IPS-18c (cell line): ENCODE measurements around the gene EXT2.

Experiments
- H3K4me3 ChIP-seq: 2 replicates; pipeline ENCODE4 v1.7.0; 2013; ENCODE audit warnings: low read depth, mild to moderate bottlenecking, low read length, moderate library complexity; ENCODE audit not compliant: insufficient read depth
- H3K9me3 ChIP-seq: one replicate; pipeline ENCODE4 v1.6.1; 2013; ENCODE audit warnings: mild to moderate bottlenecking, low read length, moderate library complexity; ENCODE audit not compliant: control insufficient read depth, insufficient read depth

EXT2 gene

GRCh38 chr11:44258839-44259420 lies 163.5 kb downstream of the EXT2 start:
- Histone ChIP-seq H3K4me3 (no peak overlapping the region), H3K9me3 (no peaks in the 10 kb centered on the region)

DNA sequence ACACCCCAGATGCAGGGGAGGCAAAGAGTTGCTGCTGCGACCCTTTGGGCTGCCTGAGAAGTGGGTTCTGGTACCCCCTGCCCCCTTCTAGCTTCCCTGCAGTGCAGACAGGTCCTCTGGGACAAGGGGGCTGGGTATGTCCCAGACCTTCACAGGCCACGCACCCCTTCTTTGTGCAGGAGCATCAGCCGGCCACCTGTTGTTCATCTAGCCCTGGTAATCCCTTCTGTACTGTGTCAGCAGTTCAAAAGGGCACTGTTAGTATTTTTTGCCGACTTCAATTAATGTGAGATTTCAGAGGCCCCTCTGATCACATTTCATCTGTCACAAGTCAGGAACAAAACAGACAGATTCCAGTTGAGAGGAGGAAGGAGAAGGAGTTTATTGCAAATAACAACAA lies 164.6 kb downstream of the EXT2 start:
- Histone ChIP-seq H3K4me3 (no peak overlapping the region), H3K9me3 (no peaks in the 10 kb centered on the region)

- no peak overlapping the region for H3K4me3 ChIP-seq
- no peaks in the 10 kb centered on the region for H3K9me3 ChIP-seq
Measured at GRCh38 chr11:44261800-44262591, 166.5 kb downstream of the EXT2 start.

GRCh38 chr11:44263738-44264437 lies 168.4 kb downstream of the EXT2 start:
- Histone ChIP-seq H3K4me3 (no peak overlapping the region), H3K9me3 (no peaks in the 10 kb centered on the region)

DNA sequence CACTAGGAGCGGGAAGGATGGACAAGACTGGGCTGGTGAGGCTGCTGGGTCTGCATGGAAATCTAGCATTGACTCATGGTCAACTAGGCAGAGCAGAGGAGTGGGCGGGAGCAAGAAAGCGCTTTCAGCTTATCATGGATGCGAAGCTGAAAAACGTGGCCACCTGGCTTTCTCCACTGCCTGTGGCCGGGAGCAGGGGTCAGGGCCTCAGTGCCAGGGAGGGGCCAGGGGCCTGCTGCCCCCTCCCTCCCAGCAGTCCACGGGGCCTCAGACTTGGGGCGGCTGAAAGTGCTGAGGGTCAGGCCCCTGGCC lies 168.9 kb downstream of the EXT2 start:
- Histone ChIP-seq H3K9me3 (no peaks in the 10 kb centered on the region), H3K4me3 (no peak overlapping the region)

- H3K9me3 ChIP-seq, result no peaks in the 10 kb centered on the region
- H3K4me3 ChIP-seq, result no peak overlapping the region
Measured at GRCh38 chr11:44264761-44265160, 169.3 kb downstream of the EXT2 start.

GRCh38 chr11:44266056-44266780 lies 170.7 kb downstream of the EXT2 start:
- no peaks in the 10 kb centered on the region for H3K9me3 ChIP-seq
- no peak overlapping the region; the same call in 1 of the 2 replicates for H3K4me3 ChIP-seq

DNA sequence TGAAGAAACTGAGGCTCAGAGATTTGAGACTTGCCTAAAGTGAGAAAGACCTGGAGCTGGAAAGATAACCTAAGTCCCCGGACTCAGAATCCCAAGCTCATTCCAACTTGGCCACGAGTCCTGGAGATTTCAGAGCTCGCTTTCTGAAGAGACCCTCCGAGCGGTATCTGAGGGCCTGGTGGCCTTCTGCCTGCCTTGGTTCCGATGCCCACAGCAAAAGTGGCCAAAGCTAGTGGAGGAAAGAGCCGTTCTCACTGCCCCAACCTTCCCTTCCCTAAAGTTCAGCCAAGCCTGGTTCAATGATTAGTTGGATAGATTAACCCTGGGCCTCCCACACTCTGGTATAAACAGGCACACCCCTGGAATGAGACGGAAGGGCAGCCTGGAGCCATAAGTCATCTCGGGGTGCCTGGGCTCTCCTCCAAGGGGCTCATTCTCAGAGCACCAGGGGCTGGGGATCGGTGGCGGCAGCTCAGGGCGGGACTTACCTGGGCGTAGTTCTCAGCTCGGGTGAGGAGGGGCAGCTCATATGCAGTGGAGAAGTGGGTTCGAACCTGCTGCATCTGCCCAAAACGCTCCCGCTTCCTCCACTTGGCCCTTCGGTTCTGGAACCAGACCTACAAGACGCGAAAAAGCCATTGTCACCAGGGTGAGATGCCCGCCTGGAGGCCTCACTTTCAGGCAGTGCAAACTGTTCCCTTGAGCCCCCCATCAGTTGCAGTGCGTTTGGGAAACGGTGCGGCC lies 171.7 kb downstream of the EXT2 start:
- Histone ChIP-seq H3K9me3 (no peaks in the 10 kb centered on the region), H3K4me3 (no peak overlapping the region)

DNA sequence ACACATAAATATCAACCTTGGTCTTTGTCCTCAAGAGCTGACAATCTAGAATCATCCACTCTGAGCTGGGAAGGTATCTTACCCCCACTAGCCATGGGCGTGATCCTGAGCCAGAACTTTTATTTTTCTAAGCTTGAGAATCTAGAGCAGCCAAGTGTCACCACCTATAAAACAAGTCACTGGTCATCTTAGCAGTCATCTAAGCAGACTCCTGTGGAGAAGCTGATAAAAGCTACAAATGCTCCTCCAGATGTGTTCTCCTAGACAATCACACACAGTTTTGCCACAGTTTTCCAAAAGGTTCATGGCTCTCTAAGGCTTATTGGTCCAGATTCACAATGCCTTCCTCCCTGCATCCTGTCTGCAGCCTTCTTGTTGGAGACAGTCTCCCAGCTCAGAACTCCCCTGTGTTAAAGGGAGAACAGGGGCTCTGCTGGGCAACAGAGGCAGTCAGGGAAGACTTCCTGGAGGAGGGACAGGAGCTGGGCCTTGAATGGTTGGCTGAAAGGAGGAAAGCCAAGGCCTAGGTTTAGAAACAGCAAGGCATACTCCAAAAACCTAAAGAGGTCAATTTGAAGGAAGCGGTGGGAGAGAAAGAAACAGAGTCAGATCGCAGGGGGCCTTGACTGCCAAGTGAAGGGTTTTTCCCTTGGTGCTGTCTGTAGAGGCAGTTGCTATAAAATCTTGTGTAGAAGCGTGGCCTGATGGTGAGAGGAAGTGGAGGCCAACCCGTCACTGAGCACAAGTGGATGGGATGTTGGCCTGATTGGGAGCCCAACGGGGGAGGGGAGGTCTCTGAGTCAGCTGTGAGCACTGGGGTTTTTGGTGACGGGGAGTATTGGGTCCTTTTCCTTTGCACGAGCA lies 172.5 kb downstream of the EXT2 start:
- no peaks in the 10 kb centered on the region for H3K9me3 ChIP-seq
- no peak overlapping the region for H3K4me3 ChIP-seq

- H3K9me3 ChIP-seq, result no peaks in the 10 kb centered on the region
- no peak overlapping the region for H3K4me3 ChIP-seq
Measured at GRCh38 chr11:44268614-44269080, 173.2 kb downstream of the EXT2 start.

GRCh38 chr11:44269369-44270351 lies 174.2 kb downstream of the EXT2 start:
- H3K4me3 ChIP-seq, result no peak overlapping the region
- no peaks in the 10 kb centered on the region for H3K9me3 ChIP-seq

- no peak overlapping the region for H3K4me3 ChIP-seq
- H3K9me3 ChIP-seq, result no peaks in the 10 kb centered on the region
Measured at GRCh38 chr11:44270403-44271273, 175.2 kb downstream of the EXT2 start.

- Histone ChIP-seq H3K4me3 (no peak overlapping the region), H3K9me3 (no peaks in the 10 kb centered on the region)
Measured at GRCh38 chr11:44271286-44271685, 175.8 kb downstream of the EXT2 start.

- H3K9me3 ChIP-seq, result no peaks in the 10 kb centered on the region
- H3K4me3 ChIP-seq, result no peak overlapping the region
Measured at GRCh38 chr11:44274404-44274803, 178.9 kb downstream of the EXT2 start.
